Stimulated activated CD8-positive, alpha-beta memory T cell treated with anti-CD3 and anti-CD28 coated beads, Interleukin-15, amount 100 ng/mL, for 48 hours (primary cell): ENCODE data around the gene SOCS2.

Experiments used
- DNase-seq, 2 donors: peaks; one replicate each; pipeline ENCODE4 v3.0.0-alpha.2; 2020; ENCODE audit warnings: low read depth in 2 of 2

Gene SOCS2

DNA sequence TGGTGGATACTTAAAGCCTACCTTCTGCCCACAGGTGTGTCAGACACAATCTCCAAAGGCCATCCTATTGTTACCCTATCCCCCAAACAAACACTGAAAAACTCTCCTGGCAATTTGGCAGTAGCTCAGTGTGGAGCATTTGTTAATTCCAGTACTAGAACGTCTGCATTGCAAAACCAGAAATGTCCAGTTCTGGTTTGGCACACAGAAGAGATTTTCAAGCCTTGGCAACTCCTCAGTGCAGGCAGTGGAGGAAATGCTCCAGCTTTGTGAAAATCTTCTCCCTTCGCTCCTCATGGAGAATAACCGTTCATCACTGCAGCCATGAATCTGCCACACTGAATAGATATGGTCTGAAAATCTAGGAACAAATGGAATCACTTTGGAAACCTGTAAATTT, 5.3 kb upstream of the SOCS2 start:
- no peak for DNase-seq

DNA sequence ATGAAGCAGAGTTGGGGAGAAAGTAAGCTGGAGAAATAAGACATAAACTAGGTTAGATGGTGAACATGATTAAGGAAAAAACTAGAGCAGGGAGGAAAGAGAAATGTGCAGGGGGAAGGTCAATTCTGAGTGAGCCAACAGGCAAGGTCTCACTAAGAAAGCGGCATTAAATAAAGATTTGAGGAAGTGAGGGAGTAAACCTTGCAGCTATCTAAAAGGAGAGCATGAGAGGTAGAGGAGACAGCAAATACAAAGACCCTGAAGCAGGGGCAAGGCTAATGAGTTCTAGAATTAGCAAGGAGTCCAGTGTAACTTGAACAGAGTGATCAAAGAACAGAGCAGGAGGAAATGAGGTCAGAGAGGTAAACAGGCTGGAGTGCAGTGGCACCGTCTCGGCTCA, 4.4 kb upstream of the SOCS2 start:
- no peak for DNase-seq

- DNase-seq = no peak
These were observed 3.2 kb upstream of the SOCS2 start for GRCh38 chr12:93569301-93569655.

- DNase-seq = peak; percentile 55 to 62
These were observed 2.6 kb upstream of the SOCS2 start for GRCh38 chr12:93569656-93570551.

GRCh38 chr12:93570552-93571364, 1.7 kb upstream of the SOCS2 start:
- peak; percentile 83 to 90 for DNase-seq

DNA sequence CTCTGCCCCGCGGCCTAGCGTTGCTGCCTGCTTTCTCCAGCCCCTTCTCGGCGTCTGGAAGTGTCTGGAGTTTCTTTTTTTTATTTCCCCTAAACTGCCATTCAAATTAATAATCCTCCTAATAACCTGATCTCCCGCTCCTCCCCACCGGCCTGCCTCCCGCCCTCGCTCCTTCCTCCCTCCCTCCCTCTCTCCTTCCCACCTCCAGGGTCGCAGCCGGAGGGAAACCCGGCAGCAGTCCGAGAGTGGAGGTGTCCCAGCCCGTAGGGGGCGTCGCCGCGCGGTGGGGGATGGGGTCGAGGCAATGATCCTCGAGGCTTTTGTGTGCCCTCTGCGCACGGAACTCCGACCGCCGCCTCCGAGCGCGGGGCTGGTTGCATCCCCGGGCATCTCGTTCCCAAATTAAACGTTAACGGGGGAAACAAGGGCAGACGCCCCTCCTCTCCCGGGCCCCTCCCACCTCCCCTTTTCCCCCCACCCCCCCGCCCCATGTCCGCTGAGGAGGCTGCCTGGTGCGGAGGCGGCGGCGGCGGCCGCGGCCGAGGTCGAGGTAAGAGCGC, 1.0 kb upstream of the SOCS2 start:
- peak; percentile 48 to 55 for DNase-seq

- peak in 1 of 2 donors; percentile 13 for DNase-seq
These were observed 457 bp downstream of the SOCS2 start for GRCh38 chr12:93572712-93573551.

GRCh38 chr12:93573552-93574223, 1.2 kb downstream of the SOCS2 start:
- no peak for DNase-seq

DNA sequence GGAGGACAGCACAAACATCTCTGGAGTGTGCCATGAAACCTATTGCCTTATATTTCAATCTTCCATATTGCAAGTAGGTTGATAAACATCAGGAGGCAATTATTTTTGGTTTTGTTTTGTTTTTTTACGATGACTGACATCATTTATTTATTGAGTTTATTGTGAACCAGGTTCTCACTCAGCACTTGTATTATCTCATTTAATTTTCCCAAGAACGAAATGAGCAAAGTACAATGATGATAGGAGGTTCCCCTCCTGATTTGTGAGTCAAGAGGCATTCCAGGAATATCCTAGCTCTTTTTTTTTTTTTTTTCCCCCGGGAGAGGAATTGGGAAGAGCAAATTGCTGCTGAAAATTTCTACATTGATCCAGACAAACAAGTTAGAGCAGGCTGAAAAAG, 4.7 kb downstream of the SOCS2 start:
- no peak for DNase-seq

GRCh38 chr12:93578221-93578620, 5.7 kb downstream of the SOCS2 start:
- DNase-seq = no peak

DNA sequence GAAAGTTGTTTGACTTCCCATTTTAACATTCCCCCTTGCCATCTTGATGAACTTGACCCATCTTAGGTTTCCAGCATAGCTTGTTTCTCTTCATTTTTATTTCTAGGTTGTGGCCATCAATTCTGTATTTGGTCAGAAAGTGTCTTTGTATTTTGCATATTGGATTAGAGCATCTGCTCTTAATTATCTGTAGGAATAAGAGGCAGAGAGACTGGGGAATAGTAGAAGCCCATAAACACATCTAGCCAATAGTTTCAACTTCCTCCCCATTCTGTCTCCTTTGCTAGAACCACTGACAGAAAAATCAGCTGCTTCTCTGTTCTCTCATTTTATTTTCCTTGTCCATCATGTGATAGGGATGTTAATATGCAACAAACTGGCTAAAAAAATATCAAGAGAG, 8.2 kb downstream of the SOCS2 start:
- DNase-seq = no peak

DNA sequence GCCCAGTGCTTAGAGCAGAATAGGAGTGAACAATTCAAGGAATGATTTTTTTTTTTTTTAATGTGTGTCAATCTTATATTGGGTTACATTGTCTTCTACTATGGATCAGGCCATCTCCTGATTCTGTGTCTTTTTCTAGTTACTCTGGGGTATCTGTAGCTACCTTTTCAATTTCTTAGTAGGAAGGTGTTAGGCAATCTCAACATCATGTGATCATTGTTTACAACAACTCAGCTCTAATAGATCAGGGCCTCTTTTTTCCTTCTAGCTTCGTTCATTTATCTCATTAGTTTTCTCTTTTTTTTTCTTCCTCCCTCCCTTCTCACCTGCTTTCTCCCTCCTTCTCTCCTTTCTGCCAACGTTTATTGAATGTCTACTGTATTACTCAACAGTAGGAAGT, 8.9 kb downstream of the SOCS2 start:
- no peak for DNase-seq

DNA sequence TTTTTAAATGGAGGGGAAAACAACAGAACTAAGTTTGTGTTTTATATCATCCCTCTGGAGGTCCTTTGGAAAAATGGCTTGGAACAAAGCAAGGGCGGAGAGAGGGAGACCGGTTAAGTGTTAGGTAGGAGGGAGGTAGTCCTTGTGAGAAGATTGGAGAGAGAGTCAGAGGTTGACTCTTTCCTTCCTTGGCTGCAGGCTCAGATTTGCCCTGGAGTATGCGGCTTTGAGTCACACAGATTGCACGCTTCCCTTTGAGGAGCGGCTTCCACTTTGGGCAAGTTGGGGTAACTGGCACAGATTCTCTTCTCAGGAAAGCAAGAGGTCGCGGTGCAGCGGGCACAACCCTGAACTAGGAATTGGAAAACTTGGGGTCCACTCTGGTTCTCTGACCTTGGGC, 9.9 kb downstream of the SOCS2 start:
- no peak for DNase-seq

DNA sequence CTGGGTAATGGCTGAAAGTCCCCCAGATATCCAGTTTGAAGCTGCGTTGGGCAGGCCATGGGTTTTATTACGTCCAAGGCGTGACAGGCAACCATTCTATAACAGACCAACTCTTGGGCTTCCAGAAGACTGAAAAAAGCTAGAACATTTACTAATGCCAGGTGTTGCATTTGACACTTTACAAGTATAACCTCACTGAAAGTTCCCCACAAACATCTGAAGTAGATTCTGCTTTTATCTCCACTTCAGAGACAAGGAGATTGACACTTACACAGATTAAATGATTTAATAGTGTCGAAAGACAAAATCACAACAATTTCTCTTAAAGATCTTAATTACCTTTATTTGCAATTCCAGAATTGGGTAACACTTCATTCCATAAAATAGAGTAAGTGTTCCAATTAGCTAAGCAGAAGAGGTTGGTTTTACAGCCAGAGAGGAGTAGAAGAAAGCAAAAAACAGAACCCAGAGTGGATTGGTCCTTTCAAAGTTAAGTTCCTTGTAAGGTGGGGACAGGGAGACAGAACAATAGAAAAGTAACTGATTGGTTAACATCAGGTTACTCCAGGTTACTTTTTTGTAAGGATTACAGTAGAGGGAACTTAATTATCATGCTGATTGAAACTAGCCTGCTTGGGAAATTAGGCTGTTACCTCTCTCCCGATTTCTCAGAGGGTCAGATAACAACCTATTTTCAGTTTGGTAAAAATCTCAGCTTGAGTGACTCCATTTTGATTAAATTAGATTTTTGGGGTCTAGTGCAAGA, 11.3 kb downstream of the SOCS2 start:
- DNase-seq = no peak

DNA sequence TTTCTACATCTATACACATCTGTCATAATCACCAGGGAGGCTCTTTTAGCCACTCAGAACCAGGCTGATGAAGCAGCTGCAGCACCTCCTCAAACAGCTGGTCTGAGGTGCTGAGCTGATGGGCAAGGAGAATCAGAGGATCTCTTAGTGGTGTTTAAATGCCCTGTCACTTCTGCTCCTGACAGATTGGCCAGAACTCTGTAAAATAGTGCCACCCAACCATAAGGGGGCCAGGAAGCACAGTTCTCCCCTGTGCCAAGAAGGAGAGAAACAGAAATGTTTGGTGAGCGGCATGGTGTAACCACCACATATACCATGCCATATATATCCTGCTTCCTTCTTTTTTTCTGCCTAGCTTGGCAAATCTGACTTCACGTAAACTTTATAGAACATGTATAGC, 12.8 kb downstream of the SOCS2 start:
- DNase-seq = no peak

DNA sequence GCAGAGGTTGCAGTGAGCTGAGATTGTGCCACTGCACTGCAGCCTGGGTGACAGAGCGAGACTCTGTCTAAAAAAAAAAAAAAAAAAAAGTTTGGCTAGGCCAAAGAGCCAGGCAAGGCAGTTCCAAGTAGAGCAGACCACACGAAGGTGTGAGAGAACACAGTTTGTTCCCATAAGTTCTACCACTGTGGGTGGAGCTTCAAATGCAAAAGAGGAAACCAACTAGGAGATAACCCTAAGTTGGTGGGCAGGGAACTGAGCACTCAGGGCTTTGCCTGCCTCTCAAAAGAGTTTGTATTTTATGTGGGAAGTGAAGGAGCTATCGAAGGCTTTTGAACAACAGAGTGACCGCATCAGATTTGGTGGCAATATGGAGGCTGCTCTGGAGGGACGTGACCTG, 15.1 kb downstream of the SOCS2 start:
- DNase-seq = no peak

DNA sequence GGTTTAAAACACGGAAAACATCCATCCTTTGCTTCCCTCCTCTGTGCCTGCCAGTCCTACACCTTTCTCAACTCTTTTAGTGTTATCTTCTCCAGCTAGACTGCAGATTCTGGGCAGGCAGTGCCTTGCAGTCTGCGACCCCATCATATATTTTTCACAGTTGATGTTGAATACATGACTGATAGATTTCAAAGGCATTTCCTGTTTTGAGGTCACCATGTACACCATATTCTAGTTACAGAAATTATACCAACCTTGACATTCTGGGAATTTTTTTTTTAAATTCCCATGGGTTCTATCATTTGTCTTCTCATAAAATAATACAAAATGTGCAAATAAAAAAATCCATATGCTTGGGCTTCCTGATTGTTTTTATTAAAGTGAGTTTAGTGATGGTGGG, 16.6 kb downstream of the SOCS2 start:
- DNase-seq = no peak

DNA sequence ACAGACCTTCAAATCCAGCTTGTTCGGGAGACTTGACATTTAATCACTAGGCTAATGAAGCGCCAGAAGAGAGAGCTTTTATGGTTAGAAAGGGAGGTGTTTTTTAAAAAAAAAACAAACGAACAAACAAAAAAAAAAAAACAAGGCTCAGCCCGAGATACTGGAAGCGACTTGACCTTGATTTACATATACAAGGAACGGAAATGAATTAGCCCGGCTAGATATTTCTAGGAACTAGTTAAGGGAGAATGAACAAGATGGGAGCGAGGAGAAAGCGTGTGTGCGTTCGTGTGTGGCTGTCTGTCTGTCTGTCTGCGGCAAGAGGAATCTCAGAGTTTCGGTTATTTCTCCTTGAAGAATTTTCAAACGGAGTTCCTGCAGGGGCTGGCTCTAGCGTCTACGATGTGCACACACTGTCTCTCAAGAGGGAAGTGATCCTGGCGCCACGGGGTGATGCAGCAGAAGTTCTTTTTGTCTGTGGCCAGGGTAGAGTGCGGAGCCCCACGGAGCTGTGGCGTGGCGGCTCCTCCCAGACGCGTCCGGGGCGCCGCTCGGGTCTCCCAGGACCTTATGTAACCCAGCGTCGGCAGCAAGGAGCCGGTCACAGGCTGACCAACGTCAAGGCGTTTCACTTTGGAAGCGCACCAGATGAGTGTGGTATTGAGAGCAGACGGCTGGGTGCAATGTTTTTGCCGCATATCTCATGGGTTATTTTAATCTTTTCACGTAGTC, 18.8 kb downstream of the SOCS2 start:
- peak in 1 of 2 donors; percentile 13 for DNase-seq

DNA sequence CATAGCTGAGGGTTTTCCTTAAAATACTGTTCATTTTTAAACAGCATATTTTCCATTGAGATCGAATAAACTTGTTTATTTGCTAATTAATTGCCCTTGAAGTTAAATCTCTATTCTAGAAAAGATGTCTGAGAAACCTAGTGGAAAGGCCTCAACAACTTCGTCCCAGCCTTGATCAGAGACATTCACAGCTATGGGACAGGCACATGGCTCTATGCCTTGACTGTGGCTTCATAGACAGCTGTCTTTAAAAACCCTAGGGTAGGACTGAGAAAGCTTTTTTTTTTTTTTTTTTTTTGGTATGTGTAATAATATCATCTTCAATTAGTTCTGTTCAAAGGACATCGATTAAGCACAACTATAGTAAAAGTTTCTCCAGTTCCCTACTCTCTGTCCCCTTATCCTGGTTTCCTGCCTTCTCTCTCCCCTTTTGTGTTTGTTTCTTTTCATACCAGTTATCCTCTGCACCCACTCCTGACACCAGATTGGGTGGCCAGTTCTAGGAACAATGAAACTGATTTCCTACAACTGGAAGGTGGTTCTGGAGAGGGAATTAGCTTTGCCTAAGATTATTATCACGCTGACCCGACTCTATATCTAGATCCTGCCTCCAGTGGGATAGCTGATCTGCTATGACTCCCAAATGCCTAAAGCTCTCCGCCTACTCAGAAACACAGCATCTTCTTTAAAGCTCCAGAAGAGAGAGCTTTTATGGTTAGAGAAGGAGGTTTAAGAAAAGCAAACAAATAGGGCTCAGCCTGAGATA, 20.3 kb downstream of the SOCS2 start:
- DNase-seq = no peak
